WERI-Rb-1 (cell line): Measurements from ENCODE around the gene WNT4.

Experiments used
- DNase-seq: peaks from one replicate; pipeline ENCODE4 v3.0.0-alpha.2; 2020
- H3K27ac ChIP-seq: fragments of 250-450 bp; sonication (Bioruptor Pico); 2 replicates; pipeline ENCODE4 v1.5.1; 2020; ENCODE audit warnings: mild to moderate bottlenecking, moderate library complexity
- H3K27me3 ChIP-seq: fragments of 250-450 bp; sonication (Bioruptor Pico); 2 replicates; pipeline ENCODE4 v1.5.1; 2021; ENCODE audit warnings: mild to moderate bottlenecking, low read depth, moderate library complexity; ENCODE audit not compliant: insufficient read depth, severe bottlenecking
- H3K36me3 ChIP-seq: fragments of 250-450 bp; sonication (Bioruptor Pico); 2 replicates; pipeline ENCODE4 v1.5.1; 2020; ENCODE audit warnings: mild to moderate bottlenecking, moderate library complexity
- H3K4me3 ChIP-seq: 2 replicates; pipeline ENCODE4 v1.5.1; 2011; ENCODE audit warnings: low read depth, mild to moderate bottlenecking, control low read depth, low read length
- H3K9me3 ChIP-seq: fragments of 250-450 bp; sonication (Bioruptor Pico); 2 replicates; pipeline ENCODE4 v1.5.1; 2021; ENCODE audit warnings: mild to moderate bottlenecking, moderate library complexity; ENCODE audit not compliant: severe bottlenecking
- CTCF ChIP-seq: IDR thresholded peaks from 2 replicates; pipeline ENCODE4 v1.5.1; 2011; ENCODE audit warnings: low read depth, mild to moderate bottlenecking, control low read depth, inconsistent platforms, low read length

The WNT4 gene

GRCh38 chr1:22153660-22154437 lies 11.0 kb upstream of the WNT4 start:
- no peak for DNase-seq
- H3K36me3 ChIP-seq, result no peaks in the 10 kb centered on the region
- H3K9me3 ChIP-seq, result no peaks in the 10 kb centered on the region
- no peak overlapping the region for H3K4me3 ChIP-seq
- TF ChIP-seq CTCF, result no peak
- H3K27me3 ChIP-seq, result no peaks in the 10 kb centered on the region
- H3K27ac ChIP-seq, result no peak overlapping the region

GRCh38 chr1:22150923-22151322 lies 8.0 kb upstream of the WNT4 start:
- no peak for TF ChIP-seq CTCF
- Histone ChIP-seq H3K27ac (no peak overlapping the region), H3K9me3 (no peaks in the 10 kb centered on the region), H3K36me3 (no peaks in the 10 kb centered on the region), H3K4me3 (no peak overlapping the region), H3K27me3 (no peaks in the 10 kb centered on the region)
- DNase-seq, result no peak

- peak; percentile 18; the same call in 1 of the 2 replicates for TF ChIP-seq CTCF
- peaks cover 26% of the 10 kb centered on the region for H3K27me3 ChIP-seq
- no peaks in the 10 kb centered on the region for H3K9me3 ChIP-seq
- DNase-seq, result peak; percentile 60
- no peaks in the 10 kb centered on the region for H3K36me3 ChIP-seq
- H3K4me3 ChIP-seq, result peak overlapping the region; percentile 34
- H3K27ac ChIP-seq, result no peak overlapping the region
Observed at GRCh38 chr1:22142315-22143064, 407 bp downstream of the WNT4 start.

- Histone ChIP-seq H3K27me3 (peaks cover 26% of the 10 kb centered on the region), H3K4me3 (peak overlapping the region; percentile 34), H3K9me3 (no peaks in the 10 kb centered on the region), H3K27ac (no peak overlapping the region), H3K36me3 (no peaks in the 10 kb centered on the region)
- TF ChIP-seq CTCF, result no peak
- no peak for DNase-seq
Observed at GRCh38 chr1:22141554-22142314, 1.2 kb downstream of the WNT4 start.

GRCh38 chr1:22140694-22141093 lies 2.2 kb downstream of the WNT4 start:
- Histone ChIP-seq H3K9me3 (no peaks in the 10 kb centered on the region), H3K36me3 (no peaks in the 10 kb centered on the region), H3K27ac (no peak overlapping the region), H3K4me3 (no peak overlapping the region), H3K27me3 (peaks cover 26% of the 10 kb centered on the region)
- no peak for TF ChIP-seq CTCF
- no peak for DNase-seq
